ENCODE measurements around the gene BCL7A.
A peak's percentile ranks its signal among the peaks of the same experiment; 100 is the strongest.
"Not testable (repeated sequence)": the region's sequence is repeated elsewhere in the genome, so short reads cannot be mapped to it uniquely, and the experiment has no call there.

The BCL7A gene

DNA sequence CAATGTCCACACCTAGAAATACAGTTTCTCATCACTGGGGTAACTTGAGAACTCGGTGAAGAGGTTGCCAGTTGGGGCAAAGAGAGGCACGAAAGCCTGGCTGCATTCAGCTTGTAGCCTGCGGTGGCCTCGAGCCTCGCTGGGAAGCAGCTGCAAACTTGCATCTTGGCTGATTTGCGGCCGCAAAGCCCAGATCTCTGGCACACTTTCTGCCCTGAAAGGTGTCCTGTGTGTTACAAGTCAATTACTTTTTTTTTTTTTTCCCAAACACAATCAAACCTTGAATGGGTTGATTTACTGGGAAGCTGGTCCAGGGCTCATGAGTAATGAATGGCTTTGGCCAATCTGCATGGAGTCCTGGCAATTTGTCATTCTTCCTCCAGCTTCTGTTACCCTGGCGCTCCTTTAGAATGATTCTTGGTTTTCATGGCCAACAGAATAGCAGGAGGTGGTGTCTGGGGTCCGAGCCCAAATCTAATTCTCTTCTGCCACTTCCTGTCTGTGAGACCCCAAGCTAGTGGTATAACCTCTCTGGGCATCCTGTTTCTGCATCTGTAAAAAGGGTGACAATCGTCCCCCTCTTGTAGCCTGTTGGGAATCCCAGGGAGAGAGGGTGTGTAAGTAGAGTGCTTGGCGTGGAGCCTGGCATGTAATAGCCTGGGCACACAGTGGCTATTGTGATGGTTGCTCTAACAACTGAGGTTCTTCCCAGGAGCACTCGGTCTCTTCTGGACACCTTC is 6.7 kb downstream of the BCL7A start:
- peak in 1 of 2 experiments; percentile 28 for DNase-seq

DNA sequence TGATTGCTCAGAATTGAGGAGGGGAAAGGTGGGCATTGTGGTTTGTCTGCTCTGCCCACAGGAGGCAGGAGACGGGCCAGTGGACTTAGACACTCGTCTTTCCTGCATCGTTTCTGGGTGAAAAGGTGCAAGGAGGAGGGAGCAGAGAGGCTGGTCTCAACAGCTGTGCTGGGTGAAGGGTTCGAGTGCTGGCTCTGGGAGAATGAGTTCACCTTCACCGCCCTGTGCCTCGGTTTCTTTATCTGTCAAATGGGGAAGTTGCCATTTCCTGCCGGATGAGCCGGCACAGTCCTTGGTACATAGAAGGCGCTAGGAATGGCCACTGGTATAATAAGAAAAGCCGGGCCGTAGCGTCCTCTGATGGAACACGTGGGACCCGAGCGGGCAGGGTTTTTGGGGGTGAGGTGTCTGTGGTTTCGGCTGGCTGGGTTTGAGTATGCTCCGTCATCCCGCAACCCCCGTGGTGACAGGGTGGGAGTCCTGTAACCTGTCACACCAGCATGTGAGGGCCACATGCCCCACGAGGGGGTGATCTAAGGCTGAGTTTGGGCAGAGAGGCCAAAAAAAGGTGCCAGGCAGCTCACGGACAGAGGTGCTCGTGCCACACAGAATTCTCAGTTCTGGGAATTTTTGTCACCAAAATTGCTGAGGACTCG is 7.3 kb downstream of the BCL7A start:
- no peak for DNase-seq

DNA sequence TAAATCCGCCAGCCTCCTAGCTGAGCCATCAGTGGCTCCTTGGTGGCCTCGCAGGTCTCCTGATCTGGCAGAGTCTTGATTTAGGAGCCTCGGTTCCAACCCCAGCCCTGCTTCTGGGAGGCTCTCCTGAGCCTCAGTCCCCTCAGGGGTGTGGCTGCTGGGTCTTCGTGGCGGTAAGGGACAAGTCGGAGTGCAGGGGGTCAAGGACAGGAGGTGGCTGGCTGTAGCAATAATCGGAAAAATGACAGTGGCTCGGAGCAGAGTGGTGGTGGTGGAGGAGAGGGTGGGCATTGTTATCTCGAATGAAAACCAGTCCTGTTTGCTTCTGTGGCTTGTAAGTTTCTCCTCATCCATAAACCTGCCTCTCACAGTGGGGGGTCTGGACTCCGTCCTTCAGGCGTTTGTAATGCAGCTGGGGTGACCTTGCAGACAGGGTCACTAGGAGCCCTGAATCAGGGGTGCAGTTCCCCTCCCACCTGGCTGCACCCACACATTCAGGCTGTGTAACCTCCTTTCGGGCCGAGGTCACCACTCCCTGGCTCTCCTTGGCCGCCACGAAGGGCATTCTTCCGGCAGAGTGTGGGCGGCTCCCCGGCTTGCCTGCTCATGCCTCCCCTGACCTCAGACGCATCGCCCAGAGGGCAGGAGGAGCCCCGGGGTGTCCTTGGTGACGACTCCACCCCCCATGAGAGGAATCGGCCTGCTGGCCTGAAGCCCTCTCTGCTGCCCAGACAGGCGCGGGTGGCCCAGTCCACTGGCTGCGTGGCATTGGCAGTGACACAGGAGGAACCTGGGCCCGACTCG is 8.1 kb downstream of the BCL7A start:
- no peak for DNase-seq

DNA sequence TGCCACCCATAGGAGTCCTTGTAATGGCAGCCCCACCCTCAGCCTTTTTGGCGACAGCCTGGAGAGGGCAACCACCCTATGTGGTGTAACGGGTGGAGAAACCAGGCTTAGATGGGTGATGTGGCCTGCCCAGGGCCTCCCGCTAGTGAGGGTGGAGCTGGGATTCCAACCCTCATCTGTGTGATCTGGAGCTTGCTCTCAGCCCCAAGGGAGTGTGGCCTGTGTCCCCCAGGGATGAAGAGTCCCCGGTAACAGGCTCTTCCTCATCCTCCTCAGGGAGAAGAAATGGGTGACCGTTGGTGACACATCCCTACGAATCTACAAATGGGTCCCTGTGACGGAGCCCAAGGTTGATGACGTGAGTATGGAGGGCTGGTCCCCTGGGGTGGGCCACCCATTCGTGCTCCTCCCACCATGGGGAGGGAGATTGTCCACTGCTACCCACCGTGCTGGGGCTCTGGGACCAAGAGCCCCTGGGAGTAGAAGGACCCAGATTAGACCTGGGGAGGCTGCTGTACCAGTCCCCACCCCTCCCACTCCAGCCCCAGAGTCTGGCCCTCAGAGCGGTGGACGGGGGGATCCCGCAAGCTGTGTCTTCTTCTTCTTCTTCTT is 8.8 kb downstream of the BCL7A start:
- no peak for DNase-seq

DNA sequence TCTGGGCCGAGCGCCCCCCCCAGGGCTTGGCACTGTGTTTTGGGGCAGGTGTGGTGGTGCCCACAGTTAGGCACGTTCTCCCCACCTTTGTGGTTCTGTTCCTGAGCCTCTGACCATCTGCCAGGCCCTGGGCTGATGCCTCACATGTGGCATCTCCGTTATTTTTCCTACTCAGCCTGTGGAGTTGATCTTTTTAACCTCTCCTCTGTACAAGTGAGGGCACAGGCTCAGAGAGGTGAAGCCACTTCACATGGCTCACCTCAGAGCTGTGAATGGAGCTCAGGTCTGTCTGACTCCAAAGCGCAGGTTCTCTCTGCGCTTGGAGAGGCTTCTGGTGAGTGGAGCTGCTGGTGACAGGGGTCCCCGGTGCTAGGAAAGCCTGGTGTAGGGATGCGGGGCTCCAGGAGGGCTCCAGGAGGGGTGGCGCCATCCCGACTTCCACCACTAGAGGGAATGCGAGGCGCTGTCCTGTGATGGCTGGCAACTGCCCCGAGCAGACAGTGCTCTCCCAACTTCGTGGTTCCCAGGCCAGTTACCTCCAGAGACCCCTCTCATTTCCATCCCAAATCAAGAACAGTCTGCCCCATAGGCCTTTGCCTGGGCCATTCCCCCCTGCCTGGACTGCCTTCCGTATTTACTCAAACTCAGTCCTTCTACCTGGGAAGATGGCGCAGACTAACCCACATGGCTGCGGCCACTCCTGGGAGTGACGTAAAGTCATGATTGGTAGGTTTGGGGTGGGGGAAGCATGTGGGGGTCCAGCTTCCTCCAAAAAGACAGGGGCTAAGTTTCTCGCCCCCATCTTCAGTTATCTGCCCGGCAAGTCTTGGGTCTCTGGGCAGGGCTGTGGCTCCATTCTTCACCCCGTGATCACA is 9.9 kb downstream of the BCL7A start:
- no peak for DNase-seq

DNA sequence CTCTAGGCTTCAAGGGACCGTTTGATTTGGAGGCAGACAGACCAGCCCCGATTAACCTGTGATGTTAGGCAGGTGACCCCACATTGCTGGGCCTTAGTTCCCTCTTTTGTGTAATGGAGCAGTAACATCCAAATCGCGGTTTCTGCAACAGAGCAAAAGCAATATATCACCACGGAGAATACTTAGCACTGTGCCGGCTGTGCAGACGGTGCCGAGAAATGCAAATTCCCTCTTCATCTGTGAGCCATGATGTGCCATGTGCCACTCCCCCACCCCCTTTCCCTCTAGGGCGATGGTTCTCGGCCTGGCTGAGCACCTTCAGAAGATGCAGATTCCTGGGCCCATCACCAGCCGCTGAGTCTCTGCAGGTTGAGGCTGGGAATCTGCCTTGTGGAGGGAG is 10.9 kb downstream of the BCL7A start:
- DNase-seq, result no peak

DNA sequence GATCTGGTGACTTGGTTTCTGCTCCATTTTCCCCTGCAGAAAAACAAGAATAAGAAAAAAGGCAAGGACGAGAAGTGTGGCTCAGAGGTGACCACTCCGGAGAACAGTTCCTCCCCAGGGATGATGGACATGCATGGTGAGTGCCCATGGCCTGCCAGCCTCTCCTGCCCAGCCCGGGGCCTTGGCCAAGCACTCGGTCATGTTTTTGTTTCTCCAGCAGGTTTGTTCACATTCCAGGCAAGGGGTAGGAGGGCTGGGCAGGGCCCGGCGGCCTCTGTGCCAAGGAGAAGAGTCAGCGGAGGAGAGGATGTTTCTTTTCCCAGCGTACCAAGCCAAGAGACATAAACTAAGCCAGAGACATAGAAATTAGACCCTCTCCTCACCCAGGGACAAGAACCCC is 13.6 kb downstream of the BCL7A start:
- DNase-seq, result no peak

DNA sequence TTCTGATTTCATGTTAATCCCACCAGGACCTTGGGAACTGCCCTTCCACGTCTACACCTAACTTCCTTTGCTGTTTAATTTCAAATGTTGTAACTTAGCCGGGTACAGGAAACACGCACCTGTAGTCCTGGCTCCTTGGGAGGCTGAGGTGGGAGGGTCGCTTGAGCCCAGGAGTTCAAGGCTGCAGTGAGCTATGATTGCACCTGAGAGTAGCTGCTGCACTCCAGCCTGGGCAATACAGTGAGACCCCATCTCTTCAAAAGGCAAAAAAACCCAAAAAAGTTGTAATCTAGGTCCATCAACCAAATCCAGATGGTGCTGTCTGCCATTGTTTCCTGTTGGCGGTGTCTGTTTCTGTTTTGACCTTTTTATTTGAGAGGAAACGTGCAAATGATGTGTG is 14.5 kb downstream of the BCL7A start:
- DNase-seq, result no peak

DNA sequence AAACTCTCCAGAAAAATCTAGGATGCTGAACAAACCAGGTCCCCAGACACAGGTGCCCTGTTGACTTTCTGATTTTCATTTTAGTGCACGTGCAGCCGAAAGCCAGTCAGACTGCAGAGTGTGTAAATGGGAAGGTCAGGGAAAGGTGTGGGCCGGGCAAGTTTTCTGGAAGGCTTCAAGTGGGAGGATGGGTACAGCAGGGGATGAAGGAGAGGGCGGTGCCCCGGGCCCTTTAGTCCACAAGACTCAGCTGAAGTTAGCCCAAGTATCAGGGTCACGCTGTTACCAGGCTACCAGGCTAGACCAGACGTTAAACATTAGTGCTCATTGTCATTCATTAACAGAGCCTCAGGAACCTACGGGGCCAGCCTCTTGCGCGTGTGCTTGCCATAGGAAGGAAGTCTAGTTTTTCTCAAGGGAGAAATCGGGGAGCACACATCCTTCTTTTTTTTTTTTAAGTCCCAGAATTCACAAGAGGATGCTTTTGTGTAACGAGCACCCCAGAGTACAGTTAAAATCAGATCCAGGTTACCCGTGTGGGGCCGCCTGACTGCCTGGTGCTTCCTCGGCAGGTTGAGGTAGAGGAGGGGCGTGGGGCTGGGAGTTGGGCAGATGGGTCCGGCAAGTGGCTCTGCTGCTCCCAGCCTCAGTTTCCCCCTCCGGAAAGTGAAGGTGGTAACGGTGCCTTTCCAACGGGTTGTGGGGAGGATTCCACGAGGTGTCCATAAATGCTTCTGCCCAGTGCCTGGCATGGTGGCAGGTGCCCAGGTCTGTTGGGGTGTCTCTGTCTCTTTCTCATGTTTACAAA is 19.1 kb downstream of the BCL7A start:
- no peak for DNase-seq

DNA sequence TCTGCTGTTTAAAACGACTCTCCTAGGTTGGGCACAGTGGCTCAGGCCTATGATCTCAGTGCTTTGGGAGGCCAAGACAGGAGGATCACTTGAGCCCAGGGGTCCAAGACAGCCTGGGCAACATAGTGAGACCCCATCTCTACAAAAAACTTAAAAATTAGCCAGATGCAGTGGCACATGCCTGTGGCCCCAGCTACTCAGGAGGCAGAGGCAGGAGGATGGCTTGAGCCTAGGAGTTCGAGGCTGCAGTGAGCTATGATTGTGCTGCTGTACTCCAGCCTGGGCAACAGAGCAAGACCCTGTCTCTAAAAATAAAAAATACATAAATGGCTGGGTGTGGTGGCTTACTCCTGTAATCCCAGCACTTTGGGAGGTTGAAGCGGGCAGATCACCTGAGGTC is 19.8 kb downstream of the BCL7A start:
- not testable (repeated sequence) for DNase-seq

DNA sequence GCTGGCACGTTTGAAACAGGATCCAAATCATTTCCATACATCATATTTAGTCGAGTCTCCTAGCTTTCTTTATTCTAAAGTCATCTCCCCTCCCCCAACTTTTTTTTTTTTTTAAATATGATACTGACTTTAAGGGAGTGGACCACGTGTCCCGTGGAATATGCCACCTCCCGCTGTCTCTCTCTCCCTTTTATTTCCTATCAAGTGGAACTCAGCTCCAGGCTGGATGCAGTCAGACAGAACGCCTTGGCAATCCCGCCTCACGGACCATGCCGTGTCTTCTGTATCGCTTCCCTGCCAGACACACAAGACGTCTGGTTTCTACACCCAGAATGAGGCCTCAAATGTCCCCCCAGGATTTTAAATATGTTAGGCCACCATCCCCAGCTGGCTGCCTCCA is 21.2 kb downstream of the BCL7A start:
- DNase-seq, result no peak

DNA sequence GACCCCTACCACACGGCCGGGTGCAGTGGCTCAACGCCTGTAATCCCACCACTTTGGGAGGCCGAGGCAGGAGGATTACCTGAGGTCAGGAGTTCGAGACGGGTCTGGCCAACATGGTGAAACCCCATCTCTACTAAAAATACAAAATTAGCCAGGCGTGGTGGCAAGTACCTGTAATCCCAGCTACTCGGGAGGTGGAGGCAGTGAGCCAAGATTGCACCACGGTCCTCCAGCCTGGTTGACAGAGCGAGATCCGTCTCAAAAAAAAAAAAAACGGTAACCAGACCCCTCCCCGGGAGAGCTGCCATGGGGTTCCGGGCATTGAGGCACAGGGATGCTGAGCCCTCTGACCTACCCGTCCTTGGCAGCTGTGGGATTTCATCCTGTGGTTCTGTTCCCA is 21.8 kb downstream of the BCL7A start:
- no peak for DNase-seq

DNA sequence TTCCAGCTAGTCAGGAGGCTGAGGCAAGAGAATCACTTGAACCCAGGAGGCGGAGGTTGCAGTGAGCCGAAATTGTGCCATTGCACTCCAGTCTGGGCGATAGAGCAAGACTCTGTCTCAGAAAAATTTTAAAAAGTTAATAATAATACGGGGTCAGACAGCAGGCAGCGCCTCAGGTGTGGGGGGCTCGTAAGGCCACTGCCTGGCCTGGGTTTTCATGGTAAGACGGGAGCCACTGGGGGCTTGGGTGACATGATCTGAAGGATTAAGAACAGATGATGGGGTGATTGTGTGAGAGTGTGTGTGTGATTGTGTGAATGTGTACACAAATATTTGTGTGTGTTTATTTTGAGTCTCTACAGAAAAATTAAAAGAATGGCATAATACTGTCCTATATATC is 23.6 kb downstream of the BCL7A start:
- DNase-seq, result no peak

DNA sequence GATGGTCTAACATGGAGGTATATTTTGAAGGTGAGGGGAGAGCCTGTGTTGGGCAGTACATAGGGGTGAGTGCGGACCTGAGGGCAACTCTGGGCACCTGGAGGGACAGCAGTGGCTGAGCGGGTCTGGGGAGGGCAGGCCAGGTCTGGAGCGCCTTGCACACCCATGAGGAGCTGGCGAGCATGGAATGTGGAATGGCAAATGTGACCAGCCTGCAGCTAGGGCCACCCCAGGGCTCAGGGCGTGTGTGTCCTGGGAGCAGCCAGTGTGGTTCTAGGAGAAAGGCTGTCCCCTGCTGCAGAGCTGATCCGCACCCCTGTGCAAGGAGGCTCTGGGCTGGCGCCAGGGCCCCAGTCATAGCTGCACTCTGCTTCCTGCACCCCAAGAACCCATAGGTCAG is 24.5 kb downstream of the BCL7A start:
- DNase-seq, result no peak

DNA sequence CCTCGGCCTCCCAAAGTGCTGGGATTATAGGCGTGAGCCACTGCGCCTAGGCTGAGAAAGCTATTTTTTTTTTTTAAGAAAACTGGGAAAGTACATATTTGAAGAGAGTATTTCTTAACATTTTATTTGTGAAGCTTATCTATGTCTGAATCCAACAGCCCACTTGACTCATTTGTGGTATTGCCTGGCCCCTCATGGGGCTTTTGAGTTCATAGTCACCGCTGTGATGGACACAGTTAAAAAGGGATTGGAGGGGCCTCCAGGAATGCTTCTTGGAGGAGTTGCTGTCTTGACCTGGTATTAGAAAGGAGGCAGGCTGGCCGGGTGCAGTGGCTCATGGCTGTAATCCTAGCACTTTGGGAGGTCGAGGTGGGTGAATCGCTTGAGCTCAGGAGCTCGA is 26.5 kb downstream of the BCL7A start:
- DNase-seq, result no peak

DNA sequence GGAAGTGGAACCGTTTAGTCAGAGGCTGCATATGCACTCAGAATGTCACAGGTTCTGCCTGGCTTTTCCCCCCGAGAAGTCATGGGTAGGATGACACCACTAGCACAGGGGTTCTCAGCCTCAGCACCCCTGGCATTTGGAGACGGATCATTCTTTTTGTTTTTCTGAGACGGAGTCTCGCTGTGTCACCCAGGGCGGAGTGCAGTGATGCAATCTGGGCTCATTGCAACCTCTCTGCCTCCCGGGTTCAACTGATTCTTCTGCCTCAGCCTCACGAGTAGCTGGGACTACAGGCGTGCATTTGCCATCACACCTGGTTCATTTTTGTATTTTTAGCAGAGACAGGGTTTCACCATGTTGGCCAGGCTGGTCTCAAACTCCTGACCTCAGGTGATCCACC is 28.1 kb downstream of the BCL7A start:
- DNase-seq, result no peak

DNA sequence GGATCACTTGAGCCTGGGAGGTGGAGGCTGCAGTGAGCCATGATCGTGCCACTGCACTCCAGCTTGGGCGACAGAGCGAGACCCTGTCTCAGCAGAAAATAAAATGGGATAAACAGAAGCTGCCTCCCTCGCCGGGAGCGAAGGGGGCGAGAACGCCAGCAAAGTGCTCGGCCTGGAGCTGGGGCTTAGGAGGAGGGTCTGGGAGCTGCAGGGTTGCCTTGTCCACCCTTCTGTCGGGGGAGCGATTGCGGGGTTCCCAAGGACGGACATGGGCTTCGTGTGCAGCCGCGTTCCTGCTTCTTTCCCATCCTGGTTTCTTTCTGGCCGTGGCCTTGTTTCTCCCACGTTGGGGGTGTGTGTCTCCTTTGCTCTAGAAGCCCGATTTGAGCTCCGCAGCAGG is 29.0 kb downstream of the BCL7A start:
- no peak for DNase-seq

DNA sequence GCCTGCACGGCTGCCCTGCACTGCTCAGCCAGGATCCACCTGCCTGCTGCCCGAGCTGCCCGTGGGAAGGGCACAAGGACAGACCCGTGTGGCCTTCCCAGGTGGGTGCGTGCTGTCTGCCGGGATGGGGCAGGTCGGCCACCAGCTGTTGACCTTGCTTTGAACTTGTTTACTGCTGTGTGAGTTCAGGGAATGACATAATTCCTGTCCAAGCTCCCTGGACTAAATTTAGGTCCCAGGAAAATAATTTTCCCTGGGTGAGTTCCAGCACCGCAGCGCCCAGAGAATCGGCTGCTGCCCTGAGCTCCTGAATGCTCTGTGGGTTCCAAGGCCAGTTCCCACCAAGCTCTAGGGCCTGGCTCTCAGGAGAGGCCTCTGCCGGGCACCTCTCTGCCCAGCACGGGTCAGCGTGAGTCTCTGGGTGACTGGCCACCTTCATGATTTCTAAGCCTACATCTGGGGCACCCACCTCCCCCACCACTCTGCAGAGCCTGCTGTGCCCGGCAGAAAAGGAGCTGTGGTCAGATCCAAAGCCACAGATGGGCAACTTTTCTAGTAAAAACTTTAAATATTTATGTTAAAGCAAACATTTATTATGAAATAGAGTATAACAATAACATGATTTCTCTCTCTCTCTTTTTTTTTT is 29.7 kb downstream of the BCL7A start:
- DNase-seq, result no peak

DNA sequence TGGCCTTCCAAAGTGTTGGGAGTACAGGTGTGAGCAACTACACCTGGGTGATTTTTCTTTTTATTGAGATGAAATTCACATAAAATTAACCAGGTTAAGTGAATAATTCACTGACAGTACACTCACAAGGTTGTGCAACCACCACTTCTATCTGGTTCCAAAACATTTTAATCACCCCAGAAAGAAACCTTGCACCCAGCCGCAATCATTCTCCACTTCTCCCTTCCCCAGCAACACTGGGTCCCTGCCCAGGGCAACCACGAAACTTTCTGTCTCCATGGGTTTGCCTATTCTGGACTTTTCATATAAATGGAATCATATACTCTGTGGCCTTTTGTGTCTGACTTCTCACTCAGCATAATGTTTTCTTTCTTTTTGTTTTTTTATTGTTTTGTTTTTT is 30.6 kb downstream of the BCL7A start:
- DNase-seq, result no peak

DNA sequence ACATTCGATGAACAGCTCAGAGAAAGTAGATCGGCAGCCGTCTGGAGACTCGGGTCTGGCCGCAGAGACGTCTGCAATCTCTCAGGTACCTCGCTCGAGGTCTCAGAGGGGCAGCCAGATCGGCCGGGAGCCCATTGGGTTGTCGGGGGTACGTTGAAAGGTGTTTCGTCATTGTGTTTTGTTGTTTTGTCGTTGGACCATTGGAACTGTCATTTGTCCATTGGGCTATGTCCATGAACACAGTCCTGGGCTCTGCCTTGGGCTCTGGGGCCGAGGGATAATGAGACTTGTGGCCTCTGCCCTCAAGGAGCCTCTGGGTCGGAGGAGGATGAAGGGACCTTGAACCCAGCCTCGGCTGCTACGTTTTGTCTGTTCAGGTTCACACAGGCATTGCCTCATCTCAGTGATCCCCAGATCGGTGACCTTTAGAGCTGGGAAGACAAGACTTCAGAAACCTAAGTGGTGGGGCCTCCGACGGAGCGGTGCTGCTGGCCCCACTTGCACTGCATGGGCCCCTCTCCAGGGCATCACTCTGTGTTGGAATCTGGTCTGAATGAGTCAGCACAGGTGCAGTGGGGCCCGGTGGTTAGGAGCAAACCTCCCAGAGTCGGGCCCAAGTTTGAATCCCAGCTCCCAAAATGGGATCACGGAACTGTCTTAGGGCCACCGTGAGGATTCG is 33.3 kb downstream of the BCL7A start:
- DNase-seq, result no peak

DNA sequence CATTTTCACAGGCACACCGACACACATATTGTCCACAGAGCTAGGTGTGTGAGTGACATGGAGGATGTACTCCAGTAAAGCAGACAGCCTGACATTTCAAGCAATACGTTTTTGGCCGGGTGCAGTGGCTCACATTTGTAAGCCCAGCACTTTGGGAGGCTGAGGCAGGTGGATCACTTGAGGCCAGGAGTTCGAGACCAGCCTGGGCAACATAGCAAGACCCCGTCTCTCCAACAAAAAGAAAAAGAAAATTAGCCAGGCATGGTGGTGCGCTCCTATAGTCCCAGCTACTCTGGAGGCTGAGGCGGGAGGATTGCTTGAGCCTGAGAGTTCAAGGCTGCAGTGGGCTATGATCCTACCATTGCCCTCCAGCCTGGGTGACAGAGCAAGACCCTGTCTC is 34.7 kb downstream of the BCL7A start:
- DNase-seq, result not testable (repeated sequence)

All from cerebellar nuclear complex (tissue), 1 donor.